SK-N-MC (cell line): ENCODE data around the gene FASTKD3.

ENCODE experiments used
- EZH2 ChIP-seq: fragments of 200-600 bp; sonication (generic); IDR thresholded peaks from one replicate; pipeline ENCODE4 v1.6.1; 2017; ENCODE audit warnings: antibody characterized with exemption
- FOXP2 ChIP-seq: optimal IDR thresholded peaks from 2 replicates; pipeline ENCODE3; 2011; ENCODE audit warnings: mild to moderate bottlenecking, moderate library complexity; ENCODE audit not compliant: insufficient read depth; ENCODE audit errors: extremely low read length, control extremely low read depth
- POLR2AphosphoS5 ChIP-seq: IDR thresholded peaks from 2 replicates; pipeline ENCODE4 v1.6.1; 2012; ENCODE audit warnings: mild to moderate bottlenecking, low read depth, low read length, borderline replicate concordance

DNA sequence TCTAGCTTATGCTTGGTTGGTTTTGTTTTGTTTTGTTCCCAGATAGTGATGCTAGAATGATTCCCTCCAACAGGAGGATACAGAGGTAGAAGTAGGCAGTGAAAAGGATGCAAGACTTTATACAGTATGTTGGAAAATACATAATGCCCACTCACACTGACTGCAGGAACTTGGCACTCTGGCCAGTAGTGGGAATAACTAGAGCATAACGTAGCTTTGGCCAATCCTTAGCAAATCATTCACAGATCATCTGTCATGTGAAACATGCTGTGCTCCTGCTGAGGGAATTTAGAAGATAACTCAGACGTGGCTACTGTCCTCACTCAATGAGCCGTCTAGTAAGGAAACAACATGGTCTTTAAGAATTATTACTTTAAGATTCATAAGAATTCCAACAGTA lies 31.4 kb downstream of the FASTKD3 start:
- no peak for TF ChIP-seq FOXP2
- no peak for TF ChIP-seq POLR2AphosphoS5
- TF ChIP-seq EZH2, result no peak
